Measurements from ENCODE around the gene BLOC1S3.

The BLOC1S3 gene

GRCh38 chr19:45172611-45173208, 5.9 kb upstream of the BLOC1S3 start:
- no peak for DNase-seq
- in situ Hi-C loops (cut with HindIII; ENCODE audit: low pct_ligation_motif_present, low pct_unique_long_range_greater_than_20kb, low sequenced_read_pairs), result no loop called here

- DNase-seq, result peak; percentile 50
- in situ Hi-C loops (cut with HindIII; ENCODE audit: low pct_ligation_motif_present, low pct_unique_long_range_greater_than_20kb, low sequenced_read_pairs), result no loop called here
These were observed 4.8 kb upstream of the BLOC1S3 start for GRCh38 chr19:45173816-45174215.

GRCh38 chr19:45175515-45176345, 2.9 kb upstream of the BLOC1S3 start:
- no peak for DNase-seq
- in situ Hi-C loops (cut with HindIII; ENCODE audit: low pct_ligation_motif_present, low pct_unique_long_range_greater_than_20kb, low sequenced_read_pairs), result no loop called here

GRCh38 chr19:45177817-45178261, 745 bp upstream of the BLOC1S3 start, which contains the start of gene TRAPPC6A:
TRAPPC6A (minus strand) TSS chr19:45178237; CDS start chr19:45178218, 19 bp downstream.
- peak; percentile 51 for DNase-seq
- in situ Hi-C loops (cut with HindIII; ENCODE audit: low pct_ligation_motif_present, low pct_unique_long_range_greater_than_20kb, low sequenced_read_pairs), result no loop called here

- in situ Hi-C loops (cut with HindIII; ENCODE audit: low pct_ligation_motif_present, low pct_unique_long_range_greater_than_20kb, low sequenced_read_pairs), result no loop called here
- DNase-seq, result peak; percentile 8
These were observed 698 bp downstream of the BLOC1S3 start for GRCh38 chr19:45179072-45179891.

- in situ Hi-C loops (cut with HindIII; ENCODE audit: low pct_ligation_motif_present, low pct_unique_long_range_greater_than_20kb, low sequenced_read_pairs), result no loop called here
These were observed 1.3 kb downstream of the BLOC1S3 start for GRCh38 chr19:45179892-45180370.

GRCh38 chr19:45180936-45181335, 2.4 kb downstream of the BLOC1S3 start:
- in situ Hi-C loops (cut with HindIII; ENCODE audit: low pct_ligation_motif_present, low pct_unique_long_range_greater_than_20kb, low sequenced_read_pairs), result no loop called here
- DNase-seq, result no peak

More at GRCh38 chr19:45179892-45180370, 1.3 kb downstream of the BLOC1S3 start:
- DNase-seq, result no peak

GRCh38 chr19:45182758-45183157, 4.2 kb downstream of the BLOC1S3 start:
- DNase-seq, result no peak
- in situ Hi-C loops (cut with HindIII; ENCODE audit: low pct_ligation_motif_present, low pct_unique_long_range_greater_than_20kb, low sequenced_read_pairs), result no loop called here

GRCh38 chr19:45184115-45184514, 5.5 kb downstream of the BLOC1S3 start:
- no peak for DNase-seq
- in situ Hi-C loops (cut with HindIII; ENCODE audit: low pct_ligation_motif_present, low pct_unique_long_range_greater_than_20kb, low sequenced_read_pairs), result no loop called here

GRCh38 chr19:45186509-45187334, 8.1 kb downstream of the BLOC1S3 start:
- no peak for DNase-seq
- in situ Hi-C loops (cut with HindIII; ENCODE audit: low pct_ligation_motif_present, low pct_unique_long_range_greater_than_20kb, low sequenced_read_pairs), result no loop called here

- in situ Hi-C loops (cut with HindIII; ENCODE audit: low pct_ligation_motif_present, low pct_unique_long_range_greater_than_20kb, low sequenced_read_pairs), result no loop called here
- DNase-seq, result peak; percentile 14
These were observed 9.0 kb downstream of the BLOC1S3 start for GRCh38 chr19:45187421-45188100.

GRCh38 chr19:45189971-45190370, 11.4 kb downstream of the BLOC1S3 start:
- in situ Hi-C loops (cut with HindIII; ENCODE audit: low pct_ligation_motif_present, low pct_unique_long_range_greater_than_20kb, low sequenced_read_pairs), result no loop called here

GRCh38 chr19:45191375-45191774, 12.8 kb downstream of the BLOC1S3 start:
- DNase-seq, result no peak
- in situ Hi-C loops (cut with HindIII; ENCODE audit: low pct_ligation_motif_present, low pct_unique_long_range_greater_than_20kb, low sequenced_read_pairs), result no loop called here

More at GRCh38 chr19:45189971-45190370, 11.4 kb downstream of the BLOC1S3 start:
- DNase-seq, result no peak

- no peak for DNase-seq
- in situ Hi-C loops (cut with HindIII; ENCODE audit: low pct_ligation_motif_present, low pct_unique_long_range_greater_than_20kb, low sequenced_read_pairs), result no loop called here
These were observed 17.2 kb downstream of the BLOC1S3 start for GRCh38 chr19:45195764-45196163.

- DNase-seq, result no peak
These were observed 22.0 kb downstream of the BLOC1S3 start for GRCh38 chr19:45200568-45200967.

GRCh38 chr19:45202637-45203036, 24.1 kb downstream of the BLOC1S3 start:
- DNase-seq, result no peak
- in situ Hi-C loops (cut with HindIII; ENCODE audit: low pct_ligation_motif_present, low pct_unique_long_range_greater_than_20kb, low sequenced_read_pairs), result no loop called here

More at GRCh38 chr19:45200568-45200967, 22.0 kb downstream of the BLOC1S3 start:
- in situ Hi-C loops (cut with HindIII; ENCODE audit: low pct_ligation_motif_present, low pct_unique_long_range_greater_than_20kb, low sequenced_read_pairs), result no loop called here

- no peak for DNase-seq
- in situ Hi-C loops (cut with HindIII; ENCODE audit: low pct_ligation_motif_present, low pct_unique_long_range_greater_than_20kb, low sequenced_read_pairs), result no loop called here
These were observed 27.2 kb downstream of the BLOC1S3 start for GRCh38 chr19:45205810-45206209.

Data from ACHN (cell line).